DOHH2 (cell line): ENCODE measurements around the gene ARHGAP4.

ENCODE experiments used
- EZH2phosphoT487 ChIP-seq: fragments of 200-600 bp; sonication (generic); IDR thresholded peaks from 2 replicates; pipeline ENCODE4 v1.6.1; 2017; ENCODE audit warnings: borderline replicate concordance, mild to moderate bottlenecking, antibody characterized with exemption, low read length, moderate library complexity, mixed read lengths
- TF ChIP-seq, protein P1 (sequence below): fragments of 200-600 bp; sonication (generic); IDR thresholded peaks from one replicate; pipeline ENCODE4 v1.5.1; 2014; ENCODE audit warnings: antibody characterized with exemption, mild to moderate bottlenecking, low read depth, low read length; ENCODE audit not compliant: poor library complexity, severe bottlenecking

GRCh38 chrX:153870288-153870690 is 55.8 kb downstream of the ARHGAP4 start:
- TF ChIP-seq EZH2phosphoT487, result no peak
- TF ChIP-seq, protein P1, sequence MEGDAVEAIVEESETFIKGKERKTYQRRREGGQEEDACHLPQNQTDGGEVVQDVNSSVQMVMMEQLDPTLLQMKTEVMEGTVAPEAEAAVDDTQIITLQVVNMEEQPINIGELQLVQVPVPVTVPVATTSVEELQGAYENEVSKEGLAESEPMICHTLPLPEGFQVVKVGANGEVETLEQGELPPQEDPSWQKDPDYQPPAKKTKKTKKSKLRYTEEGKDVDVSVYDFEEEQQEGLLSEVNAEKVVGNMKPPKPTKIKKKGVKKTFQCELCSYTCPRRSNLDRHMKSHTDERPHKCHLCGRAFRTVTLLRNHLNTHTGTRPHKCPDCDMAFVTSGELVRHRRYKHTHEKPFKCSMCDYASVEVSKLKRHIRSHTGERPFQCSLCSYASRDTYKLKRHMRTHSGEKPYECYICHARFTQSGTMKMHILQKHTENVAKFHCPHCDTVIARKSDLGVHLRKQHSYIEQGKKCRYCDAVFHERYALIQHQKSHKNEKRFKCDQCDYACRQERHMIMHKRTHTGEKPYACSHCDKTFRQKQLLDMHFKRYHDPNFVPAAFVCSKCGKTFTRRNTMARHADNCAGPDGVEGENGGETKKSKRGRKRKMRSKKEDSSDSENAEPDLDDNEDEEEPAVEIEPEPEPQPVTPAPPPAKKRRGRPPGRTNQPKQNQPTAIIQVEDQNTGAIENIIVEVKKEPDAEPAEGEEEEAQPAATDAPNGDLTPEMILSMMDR, result no peak
